Fibroblast of villous mesenchyme (primary cell): ENCODE measurements around the gene GLIS2. TPM values are rescaled to one million over a fixed set of nuclear protein-coding genes. Genes with fewer than 3 reads are reported as not detected.
A peak's percentile ranks its signal among the peaks of the same experiment; 100 is the strongest.

ENCODE experiments used
- DNase-seq: peaks from one replicate; pipeline ENCODE4 v3.0.0-alpha.2; 2010; ENCODE audit warnings: low read depth
- H3K4me3 ChIP-seq: 2 replicates; pipeline ENCODE4 v1.5.1; 2011; ENCODE audit warnings: low read depth, mild to moderate bottlenecking, low read length
- CTCF ChIP-seq: IDR thresholded peaks from 2 replicates; pipeline ENCODE4 v1.5.1; 2012; ENCODE audit warnings: low read depth, mild to moderate bottlenecking, low read length; ENCODE audit not compliant: insufficient read depth
- total RNA-seq: library from RNA; depleted of rRNA; stranded (reverse); fragments of >200 nt; gene quantifications from 2 replicates; pipeline ENCODE4 v1.2.3, GENCODE V29; 2012

GLIS2 gene
- total RNA-seq, 1 donor = 4.3 TPM

DNA sequence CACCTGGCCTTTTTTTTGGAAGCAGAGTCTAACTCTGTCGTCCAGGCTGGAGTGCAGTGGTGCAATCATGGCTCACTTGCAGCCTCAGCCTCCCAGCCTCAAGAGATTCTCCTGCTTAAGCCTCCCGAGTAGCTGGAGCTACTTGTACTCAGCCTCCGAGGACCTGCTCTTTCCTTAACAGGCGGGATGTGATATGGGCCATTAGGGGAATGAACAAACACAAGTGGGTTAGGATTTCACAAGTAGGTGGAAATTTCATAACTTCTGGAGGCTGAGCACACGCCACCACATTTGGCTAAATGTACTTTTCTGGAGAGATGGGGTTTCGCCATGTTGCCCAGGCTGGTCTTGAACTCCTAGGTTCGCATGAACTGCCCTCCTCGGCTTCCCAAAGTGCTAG, 31.1 kb downstream of the GLIS2 start:
- DNase-seq = peak; percentile 76
- no peak overlapping the region for H3K4me3 ChIP-seq
- TF ChIP-seq CTCF = no peak

- no peak for TF ChIP-seq CTCF
- no peak overlapping the region for H3K4me3 ChIP-seq
- DNase-seq = no peak
These were observed 32.1 kb downstream of the GLIS2 start for GRCh38 chr16:4347765-4348509.

- DNase-seq = no peak
- no peak for TF ChIP-seq CTCF
- H3K4me3 ChIP-seq = no peak overlapping the region
These were observed 33.5 kb downstream of the GLIS2 start for GRCh38 chr16:4349332-4349731.

- H3K4me3 ChIP-seq = peak overlapping the region; percentile 77
- no peak for DNase-seq
- TF ChIP-seq CTCF = no peak
These were observed 34.5 kb downstream of the GLIS2 start for GRCh38 chr16:4350365-4350786.

- DNase-seq = peak; percentile 95
- no peak for TF ChIP-seq CTCF
- H3K4me3 ChIP-seq = peak within 1 kb of the TSS; percentile 77
These were observed 35.2 kb downstream of the GLIS2 start, which contains the start of gene PAM16 for GRCh38 chr16:4350787-4351659. TSS of gene PAM16 (minus strand) at chr16:4351321. CDS start at chr16:4351234, 87 bp downstream.

- DNase-seq = no peak
- H3K4me3 ChIP-seq = no peak overlapping the region
- no peak for TF ChIP-seq CTCF
These were observed 36.0 kb downstream of the GLIS2 start for GRCh38 chr16:4351880-4352279.
